Measurements from ENCODE around the gene MUC3A. TPM values are rescaled to one million over a fixed set of nuclear protein-coding genes. Genes with fewer than 3 reads are reported as not detected.

Gene MUC3A
- total RNA-seq, 2 experiments from 2014 or later: not detected

GRCh38 chr7:100951888-100952560, 2.7 kb downstream of the MUC3A start:
- DNase-seq: no peak
- no peaks in the 10 kb centered on the region for H3K9me3 Mint-ChIP-seq (ENCODE audit: insufficient read depth)
- H3K27me3 Mint-ChIP-seq (ENCODE audit: low read depth): peaks cover 9% of the 10 kb centered on the region
- ATAC-seq: peak; percentile 13
- ChIA-PET POLR2A (no interaction called here), CTCF (no interaction called here)
- H3K4me1 Mint-ChIP-seq (ENCODE audit: low read depth): no peaks in the 10 kb centered on the region
- no peaks in the 10 kb centered on the region for H3K36me3 Mint-ChIP-seq (ENCODE audit: low read depth)
- H3K4me3 Mint-ChIP-seq: no peak overlapping the region
- no peak overlapping the region for H3K27ac Mint-ChIP-seq

- Mint-ChIP-seq H3K27me3 (ENCODE audit: low read depth) (peaks cover 9% of the 10 kb centered on the region), H3K27ac (no peak overlapping the region), H3K36me3 (ENCODE audit: low read depth) (no peaks in the 10 kb centered on the region), H3K4me3 (no peak overlapping the region), H3K4me1 (ENCODE audit: low read depth) (no peaks in the 10 kb centered on the region), H3K9me3 (ENCODE audit: insufficient read depth) (no peaks in the 10 kb centered on the region)
- POLR2A ChIA-PET: no interaction called here
- no peak for ATAC-seq
- no peak for DNase-seq
- CTCF ChIA-PET: no interaction called here
These were observed 3.3 kb downstream of the MUC3A start for GRCh38 chr7:100952641-100953040.

DNA sequence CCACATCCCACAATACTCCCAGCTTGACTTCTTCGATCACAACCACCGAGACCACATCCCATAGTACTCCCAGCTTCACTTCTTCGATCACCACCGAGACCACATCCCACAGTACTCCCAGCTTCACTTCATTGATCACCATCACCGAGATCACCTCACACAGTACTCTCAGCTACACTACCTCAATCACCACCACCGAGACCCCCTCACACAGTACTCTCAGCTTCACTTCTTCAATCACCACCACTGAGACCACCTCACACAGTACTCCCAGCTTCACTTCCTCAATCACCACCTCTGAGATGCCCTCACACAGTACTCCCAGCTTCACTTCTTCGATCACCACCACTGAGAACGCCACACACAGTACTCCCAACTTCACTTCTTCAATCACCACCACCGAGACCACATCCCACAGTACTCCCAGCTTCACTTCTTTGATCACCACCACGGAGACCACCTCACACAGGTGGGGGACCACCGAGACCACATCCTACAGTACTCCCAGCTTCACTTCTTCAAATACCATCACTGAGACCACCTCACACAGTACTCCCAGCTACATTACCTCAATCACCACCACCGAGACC, 8.6 kb downstream of the MUC3A start:
- H3K27me3 Mint-ChIP-seq (ENCODE audit: low read depth): peaks cover 1% of the 10 kb centered on the region
- no peaks in the 10 kb centered on the region for H3K36me3 Mint-ChIP-seq (ENCODE audit: low read depth)
- no peak for ATAC-seq
- H3K4me3 Mint-ChIP-seq: no peak overlapping the region
- no peak overlapping the region for H3K27ac Mint-ChIP-seq
- DNase-seq: no peak
- no peaks in the 10 kb centered on the region for H3K4me1 Mint-ChIP-seq (ENCODE audit: low read depth)
- no peaks in the 10 kb centered on the region for H3K9me3 Mint-ChIP-seq (ENCODE audit: insufficient read depth)
- ChIA-PET CTCF (interaction anchor here (0.6 to 1.3 kb wide), 3 partner anchors 101 to 1258 kb away, joined by 3 read pairs; no protein-coding TSS in a partner anchor), POLR2A (no interaction called here)

DNA sequence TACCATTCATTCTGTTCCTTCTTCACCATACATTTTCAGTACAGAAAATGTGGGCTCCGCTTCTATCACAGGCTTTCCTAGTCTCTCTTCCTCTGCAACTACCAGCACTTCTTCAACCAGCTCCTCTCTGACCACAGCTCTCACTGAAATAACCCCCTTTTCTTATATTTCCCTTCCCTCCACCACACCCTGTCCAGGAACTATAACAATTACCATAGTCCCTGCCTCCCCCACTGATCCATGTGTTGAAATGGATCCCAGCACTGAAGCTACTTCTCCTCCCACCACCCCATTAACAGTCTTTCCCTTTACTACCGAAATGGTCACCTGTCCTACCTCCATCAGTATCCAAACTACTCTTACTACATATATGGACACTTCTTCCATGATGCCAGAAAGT, 10.6 kb downstream of the MUC3A start:
- no peak for DNase-seq
- no peaks in the 10 kb centered on the region for H3K9me3 Mint-ChIP-seq (ENCODE audit: insufficient read depth)
- ATAC-seq: no peak
- H3K4me3 Mint-ChIP-seq: no peak overlapping the region
- no peaks in the 10 kb centered on the region for H3K36me3 Mint-ChIP-seq (ENCODE audit: low read depth)
- no peak overlapping the region for H3K27ac Mint-ChIP-seq
- H3K4me1 Mint-ChIP-seq (ENCODE audit: low read depth): no peaks in the 10 kb centered on the region
- CTCF ChIA-PET: no interaction called here
- POLR2A ChIA-PET: no interaction called here
- H3K27me3 Mint-ChIP-seq (ENCODE audit: low read depth): peaks cover 6% of the 10 kb centered on the region

DNA sequence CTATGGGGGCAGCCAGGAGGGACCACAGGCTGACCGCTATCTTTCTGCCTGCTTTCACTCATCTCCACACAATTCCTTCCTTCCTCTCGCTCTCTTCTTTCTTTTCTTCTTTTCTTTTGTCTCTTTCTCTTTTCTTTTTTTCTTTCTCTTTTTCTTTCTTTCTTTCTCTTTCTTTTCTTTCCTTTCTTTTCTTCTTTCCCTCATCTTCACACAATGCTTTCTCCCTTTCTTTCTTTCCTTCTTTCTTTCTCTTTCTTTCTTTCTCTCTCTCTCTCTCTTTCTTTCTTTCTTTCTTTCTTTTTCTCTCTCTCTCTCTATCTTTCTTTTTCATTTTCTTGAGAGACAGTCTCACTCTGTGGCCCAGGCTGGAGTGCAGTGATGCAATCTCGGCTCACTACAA, 13.2 kb downstream of the MUC3A start:
- DNase-seq: no peak
- no peaks in the 10 kb centered on the region for H3K9me3 Mint-ChIP-seq (ENCODE audit: insufficient read depth)
- H3K4me3 Mint-ChIP-seq: no peak overlapping the region
- no peaks in the 10 kb centered on the region for H3K36me3 Mint-ChIP-seq (ENCODE audit: low read depth)
- H3K4me1 Mint-ChIP-seq (ENCODE audit: low read depth): peaks cover 14% of the 10 kb centered on the region
- ChIA-PET CTCF (no interaction called here), POLR2A (no interaction called here)
- no peak overlapping the region for H3K27ac Mint-ChIP-seq
- H3K27me3 Mint-ChIP-seq (ENCODE audit: low read depth): peaks cover 28% of the 10 kb centered on the region
- ATAC-seq: no peak

- Mint-ChIP-seq H3K27me3 (ENCODE audit: low read depth) (peaks cover 36% of the 10 kb centered on the region), H3K4me1 (ENCODE audit: low read depth) (peaks cover 14% of the 10 kb centered on the region), H3K27ac (no peak overlapping the region), H3K36me3 (ENCODE audit: low read depth) (no peaks in the 10 kb centered on the region), H3K4me3 (no peak overlapping the region), H3K9me3 (ENCODE audit: insufficient read depth) (no peaks in the 10 kb centered on the region)
- ATAC-seq: no peak
- POLR2A ChIA-PET: no interaction called here
- no peak for DNase-seq
- CTCF ChIA-PET: no interaction called here
These were observed 14.1 kb downstream of the MUC3A start for GRCh38 chr7:100963386-100963785.

DNA sequence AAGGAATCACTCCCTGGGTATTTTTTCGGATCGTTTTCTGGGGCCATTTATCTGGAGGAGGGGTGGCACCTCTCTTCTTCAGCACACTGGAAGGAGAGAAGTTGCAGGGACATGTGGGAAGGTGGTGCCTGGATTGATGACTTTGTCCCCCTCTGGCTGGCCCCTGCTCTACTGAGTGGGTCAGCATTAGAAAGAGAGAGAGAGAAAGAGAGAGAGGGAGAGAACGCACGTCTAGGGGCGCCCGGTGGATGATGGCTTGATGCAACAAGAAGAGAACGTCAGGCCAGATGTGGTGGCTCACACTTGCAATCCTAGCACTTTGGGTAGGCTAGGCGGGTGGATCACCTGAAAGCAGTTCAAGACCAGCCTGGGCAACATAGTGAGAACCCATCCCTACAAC, 14.5 kb downstream of the MUC3A start:
- Mint-ChIP-seq H3K4me1 (ENCODE audit: low read depth) (peaks cover 14% of the 10 kb centered on the region), H3K4me3 (no peak overlapping the region), H3K27ac (no peak overlapping the region), H3K27me3 (ENCODE audit: low read depth) (peaks cover 36% of the 10 kb centered on the region), H3K9me3 (ENCODE audit: insufficient read depth) (no peaks in the 10 kb centered on the region), H3K36me3 (ENCODE audit: low read depth) (no peaks in the 10 kb centered on the region)
- ATAC-seq (no peak), DNase-seq (no peak)
- ChIA-PET CTCF (no interaction called here), POLR2A (no interaction called here)

DNA sequence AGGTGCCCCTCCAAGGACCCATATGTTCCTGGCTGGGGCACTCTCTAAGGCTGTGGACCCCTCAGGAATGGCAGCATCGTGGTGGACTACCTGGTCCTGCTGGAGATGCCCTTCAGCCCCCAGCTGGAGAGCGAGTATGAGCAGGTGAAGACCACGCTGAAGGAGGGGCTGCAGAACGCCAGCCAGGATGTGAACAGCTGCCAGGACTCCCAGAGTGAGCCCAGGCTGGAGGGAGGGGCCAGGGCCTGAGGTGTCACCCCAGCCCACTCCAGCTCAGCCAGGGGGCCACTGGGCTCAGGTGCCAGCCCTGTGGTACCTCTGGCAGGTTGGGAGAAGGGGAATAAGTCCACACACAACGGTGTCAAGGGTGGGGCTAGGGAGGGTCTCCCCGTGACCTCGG, 15.3 kb downstream of the MUC3A start:
- DNase-seq: no peak
- H3K9me3 Mint-ChIP-seq (ENCODE audit: insufficient read depth): no peaks in the 10 kb centered on the region
- peaks cover 40% of the 10 kb centered on the region for H3K27me3 Mint-ChIP-seq (ENCODE audit: low read depth)
- ATAC-seq: no peak
- H3K27ac Mint-ChIP-seq: no peak overlapping the region
- peaks cover 14% of the 10 kb centered on the region for H3K4me1 Mint-ChIP-seq (ENCODE audit: low read depth)
- no peak overlapping the region for H3K4me3 Mint-ChIP-seq
- ChIA-PET POLR2A (no interaction called here), CTCF (no interaction called here)
- H3K36me3 Mint-ChIP-seq (ENCODE audit: low read depth): no peaks in the 10 kb centered on the region

DNA sequence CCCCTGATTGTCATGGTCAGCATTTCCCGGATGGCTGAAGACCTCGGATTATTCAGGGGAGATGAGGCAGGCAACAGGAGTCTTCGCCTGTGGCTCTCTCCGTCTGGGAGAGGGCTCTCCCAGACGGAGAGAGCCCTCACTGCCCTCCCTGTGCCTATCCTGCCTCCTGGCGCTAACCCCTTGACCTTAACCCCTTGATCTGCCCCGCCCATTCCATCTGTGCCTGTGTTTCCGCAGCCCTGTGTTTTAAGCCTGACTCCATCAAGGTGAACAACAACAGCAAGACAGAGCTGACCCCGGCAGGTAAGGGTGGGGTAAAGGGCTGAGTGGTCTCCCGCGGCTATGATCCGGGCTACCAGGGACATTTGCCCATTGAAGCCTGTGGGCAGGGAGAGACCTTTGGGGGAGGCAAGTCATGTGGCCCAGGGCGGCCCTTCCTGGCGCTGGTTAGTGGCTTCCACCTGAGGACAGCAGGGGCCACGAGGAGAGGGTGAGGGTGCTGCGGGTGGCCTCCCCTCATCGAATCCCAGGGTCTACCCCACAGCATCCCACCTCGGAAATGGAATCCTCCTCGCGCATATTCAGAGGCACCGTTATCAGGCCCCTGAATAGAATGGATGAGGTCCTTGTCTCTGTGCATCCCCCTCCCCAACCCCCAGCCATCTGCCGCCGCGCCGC, 15.8 kb downstream of the MUC3A start:
- CTCF ChIA-PET: interaction anchor here (1.3 kb wide), 2 partner anchors 93 to 112 kb away, joined by 5 to 8 read pairs; no protein-coding TSS in a partner anchor
- no peak for ATAC-seq
- Mint-ChIP-seq H3K27ac (no peak overlapping the region), H3K9me3 (ENCODE audit: insufficient read depth) (no peaks in the 10 kb centered on the region), H3K4me1 (ENCODE audit: low read depth) (peaks cover 14% of the 10 kb centered on the region), H3K36me3 (ENCODE audit: low read depth) (no peaks in the 10 kb centered on the region), H3K4me3 (no peak overlapping the region), H3K27me3 (ENCODE audit: low read depth) (peaks cover 40% of the 10 kb centered on the region)
- DNase-seq: no peak
- POLR2A ChIA-PET: no interaction called here

- H3K27ac Mint-ChIP-seq: no peak overlapping the region
- peaks cover 40% of the 10 kb centered on the region for H3K27me3 Mint-ChIP-seq (ENCODE audit: low read depth)
- POLR2A ChIA-PET: no interaction called here
These were observed 16.6 kb downstream of the MUC3A start for GRCh38 chr7:100965723-100966541.

DNA sequence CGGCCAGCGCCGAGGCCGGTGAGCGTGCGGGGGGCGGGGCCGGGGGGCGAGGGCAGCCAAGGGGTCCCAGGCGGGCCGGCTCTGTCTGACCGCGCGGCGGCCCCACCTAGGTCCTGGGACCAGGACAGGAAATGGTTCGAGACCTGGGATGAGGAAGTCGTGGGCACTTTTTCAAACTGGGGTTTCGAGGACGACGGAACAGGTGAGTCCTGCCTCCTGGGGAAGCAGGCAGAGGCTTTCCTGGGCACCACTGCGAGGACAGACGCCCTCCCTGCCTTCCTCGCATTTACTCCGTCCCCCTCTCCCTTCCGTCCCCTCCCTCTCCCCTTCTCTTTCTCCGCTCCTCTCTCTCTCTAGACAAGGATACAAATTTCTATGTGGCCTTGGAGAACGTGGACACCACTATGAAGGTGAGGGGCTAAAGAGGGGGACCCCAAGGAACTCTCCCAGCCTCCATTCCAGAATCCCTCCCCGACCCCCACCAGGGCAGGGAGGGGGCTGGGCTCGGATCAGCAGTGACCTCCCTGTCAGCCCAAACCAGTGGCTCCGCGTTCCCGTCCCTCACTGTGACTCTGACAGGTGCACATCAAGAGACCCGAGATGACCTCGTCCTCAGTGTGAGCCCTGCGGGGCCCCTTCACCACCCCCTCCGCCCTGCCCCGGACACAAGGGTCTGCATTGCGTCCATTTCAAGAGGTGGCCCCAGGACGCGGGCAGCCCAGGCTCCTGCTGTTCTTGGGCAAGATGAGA, 17.4 kb downstream of the MUC3A start:
- POLR2A ChIA-PET: no interaction called here

More at GRCh38 chr7:100965723-100966541, 16.6 kb downstream of the MUC3A start:
- peaks cover 14% of the 10 kb centered on the region for H3K4me1 Mint-ChIP-seq (ENCODE audit: low read depth)
- H3K36me3 Mint-ChIP-seq (ENCODE audit: low read depth): no peaks in the 10 kb centered on the region
- CTCF ChIA-PET: interaction anchor here (1.3 kb wide), 2 partner anchors 92 to 111 kb away, joined by 5 to 8 read pairs; no protein-coding TSS in a partner anchor
- DNase-seq: peak; percentile 75
- H3K4me3 Mint-ChIP-seq: peak overlapping the region; percentile 23
- no peaks in the 10 kb centered on the region for H3K9me3 Mint-ChIP-seq (ENCODE audit: insufficient read depth)
- ATAC-seq: peak; percentile 84

More for the DNA sequence above, 17.4 kb downstream of the MUC3A start:
- no peaks in the 10 kb centered on the region for H3K9me3 Mint-ChIP-seq (ENCODE audit: insufficient read depth)
- H3K4me1 Mint-ChIP-seq (ENCODE audit: low read depth): peaks cover 14% of the 10 kb centered on the region
- H3K4me3 Mint-ChIP-seq: no peak overlapping the region
- ATAC-seq (no peak), DNase-seq (peak; percentile 23)
- no peak overlapping the region for H3K27ac Mint-ChIP-seq
- CTCF ChIA-PET: interaction anchor here (1.3 kb wide), 1 partner anchor 111 kb away, joined by 5 read pairs; no protein-coding TSS in a partner anchor
- H3K36me3 Mint-ChIP-seq (ENCODE audit: low read depth): no peaks in the 10 kb centered on the region
- peaks cover 40% of the 10 kb centered on the region for H3K27me3 Mint-ChIP-seq (ENCODE audit: low read depth)

Data from activated CD8-positive, alpha-beta T cell treated with anti-CD3 and anti-CD28 coated beads, Interleukin-2, amount 10 ng/mL, durations not matched to agents 7 days and 5 days (primary cell).